GM15510 (cell line): ENCODE results near the gene DNMT1.
A peak's percentile ranks its signal among the peaks of the same experiment; 100 is the strongest.

Experiments used
- POLR2A ChIP-seq: IDR thresholded peaks from 3 replicates; pipeline ENCODE4 v1.6.1; 2011; ENCODE audit warnings: borderline replicate concordance; ENCODE audit not compliant: insufficient read length; ENCODE audit errors: extremely low read depth

Gene DNMT1

DNA sequence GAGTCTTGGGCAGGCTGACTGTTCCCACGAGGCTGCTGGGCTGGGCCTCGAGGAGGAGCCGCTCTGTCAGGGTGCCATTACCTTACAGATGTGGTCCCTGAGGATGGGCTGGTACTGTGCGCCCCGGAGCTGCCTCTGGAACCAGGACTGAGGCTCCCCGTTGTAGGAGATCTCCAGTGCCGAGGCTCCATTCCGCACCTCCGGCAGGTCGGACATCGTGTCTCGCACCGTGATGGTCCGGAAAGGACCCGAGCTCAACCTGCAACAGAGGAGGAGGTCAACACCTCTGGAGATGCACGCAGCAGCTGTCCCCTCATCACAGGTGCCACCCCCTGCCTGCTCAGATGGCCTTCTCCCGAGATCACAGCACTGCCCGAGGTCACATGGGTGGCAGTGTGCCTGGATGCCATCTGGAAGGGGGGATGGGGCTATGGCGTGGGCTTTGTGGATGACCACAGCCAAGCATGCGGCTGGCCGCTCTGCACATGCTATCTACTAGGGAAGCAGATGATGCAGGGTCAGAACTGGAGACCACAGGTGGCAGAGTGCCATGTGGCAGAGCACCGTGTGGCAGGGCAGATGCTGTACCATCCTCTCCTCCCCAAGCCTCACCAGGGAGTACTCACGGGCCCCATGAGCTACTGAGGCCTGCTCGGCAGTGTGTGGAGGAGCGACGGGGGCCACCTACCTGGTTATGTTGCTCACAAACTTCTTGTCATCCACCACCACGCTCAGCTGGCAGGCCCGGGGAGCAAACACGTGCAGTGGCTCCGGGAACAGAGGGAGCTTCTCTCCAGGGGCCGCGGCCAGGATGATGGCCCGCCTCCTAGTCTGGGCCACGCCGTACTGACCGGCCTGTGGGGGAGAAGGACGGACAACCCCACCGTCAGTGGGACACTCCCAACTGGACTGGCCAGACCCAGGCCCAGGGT is 56.7 kb downstream of the DNMT1 start:
- no peak for TF ChIP-seq POLR2A

DNA sequence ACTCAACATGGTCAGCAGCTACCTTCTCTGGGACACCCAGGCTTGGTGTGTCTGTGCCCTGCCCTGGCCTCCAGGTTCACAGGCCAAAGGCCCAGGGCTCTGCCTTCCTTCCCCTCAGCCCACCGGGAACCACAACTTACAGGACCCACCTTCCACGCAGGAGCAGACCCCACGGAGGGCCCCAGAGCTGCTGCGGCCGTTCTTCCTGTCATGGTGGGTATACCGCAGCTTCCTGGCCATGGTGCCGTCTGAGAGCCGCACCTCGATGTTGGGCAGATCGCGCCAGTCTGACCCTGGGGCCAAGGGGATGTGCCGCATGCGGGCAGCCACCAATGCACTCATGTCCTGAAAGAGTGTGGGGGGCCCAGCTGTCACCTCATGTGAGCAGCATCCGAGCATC is 57.8 kb downstream of the DNMT1 start:
- no peak for TF ChIP-seq POLR2A

DNA sequence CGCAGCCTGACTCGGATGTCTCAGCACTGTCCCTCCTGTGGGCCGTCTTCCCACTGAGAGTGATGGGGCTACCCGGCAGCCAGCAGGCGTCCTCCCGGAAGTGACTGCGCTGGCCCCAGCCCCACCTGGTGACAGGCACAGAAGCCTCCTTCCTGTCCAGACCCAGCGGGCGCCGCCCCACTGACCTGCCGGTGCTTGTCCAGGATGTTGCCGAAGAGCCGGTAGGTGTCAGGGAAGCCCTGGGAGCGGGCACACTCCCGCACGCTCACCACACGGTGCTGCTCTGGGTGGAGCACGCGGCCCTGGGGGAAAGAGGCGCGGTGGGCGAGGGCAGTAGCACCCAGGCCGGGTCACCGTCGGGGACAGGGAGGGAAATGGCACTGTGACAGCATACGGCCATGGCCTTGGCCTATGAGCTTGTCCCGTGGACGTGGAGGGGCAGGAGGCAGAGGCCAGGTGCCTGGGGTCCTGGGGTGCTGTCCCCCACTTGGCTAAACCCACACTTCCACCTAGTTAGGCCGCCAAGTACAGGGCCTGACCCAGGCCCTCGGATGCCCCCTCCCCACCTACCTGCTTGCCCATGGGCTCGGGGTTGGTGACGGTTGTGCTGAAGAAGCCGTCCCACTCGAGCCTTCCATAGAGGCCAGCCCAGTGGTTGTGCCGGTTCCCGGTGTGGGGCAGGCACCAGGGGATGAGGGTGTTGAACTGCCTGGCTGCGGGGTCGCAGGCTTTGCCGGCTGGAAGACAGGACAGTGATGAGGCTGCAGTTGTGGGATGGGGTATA is 59.0 kb downstream of the DNMT1 start:
- no peak for TF ChIP-seq POLR2A

DNA sequence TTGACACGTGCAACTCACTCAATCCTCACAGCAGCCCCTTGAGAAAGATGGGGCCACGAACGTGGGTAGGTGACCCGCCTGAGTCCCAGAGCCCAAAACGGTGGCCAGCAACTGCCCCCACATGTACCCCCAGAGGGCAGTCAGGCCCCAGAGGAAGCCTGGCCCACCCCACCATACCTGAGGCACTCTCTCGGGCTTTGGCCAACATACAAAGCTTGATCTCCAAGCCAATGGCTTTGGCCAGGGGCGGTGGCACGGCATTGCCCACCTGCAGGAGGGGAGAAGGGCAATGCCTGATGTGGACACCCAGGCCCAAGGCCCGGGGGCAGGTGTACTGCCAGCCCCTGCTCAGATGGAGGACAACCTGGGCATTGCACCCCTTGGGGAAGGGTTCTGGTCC is 60.7 kb downstream of the DNMT1 start:
- no peak for TF ChIP-seq POLR2A

DNA sequence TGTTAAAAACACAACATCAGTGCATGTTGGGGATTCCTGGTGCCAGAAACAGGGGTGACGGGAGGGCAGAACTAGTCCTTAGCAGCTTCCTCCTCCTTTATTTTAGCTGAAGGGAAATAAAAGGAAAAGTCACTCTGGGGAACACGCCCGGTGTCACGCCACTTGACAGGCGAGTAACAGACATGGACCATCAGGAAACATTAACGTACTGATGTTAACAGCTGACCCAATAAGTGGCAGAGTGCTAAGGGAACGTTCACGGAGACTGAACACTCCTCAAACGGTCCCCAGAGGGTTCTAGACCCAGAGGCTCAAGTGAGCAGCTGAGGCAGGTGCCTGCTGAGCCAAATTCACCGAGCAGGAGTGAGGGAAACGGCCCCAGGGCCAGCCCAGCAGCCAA is 61.2 kb downstream of the DNMT1 start:
- no peak for TF ChIP-seq POLR2A

DNA sequence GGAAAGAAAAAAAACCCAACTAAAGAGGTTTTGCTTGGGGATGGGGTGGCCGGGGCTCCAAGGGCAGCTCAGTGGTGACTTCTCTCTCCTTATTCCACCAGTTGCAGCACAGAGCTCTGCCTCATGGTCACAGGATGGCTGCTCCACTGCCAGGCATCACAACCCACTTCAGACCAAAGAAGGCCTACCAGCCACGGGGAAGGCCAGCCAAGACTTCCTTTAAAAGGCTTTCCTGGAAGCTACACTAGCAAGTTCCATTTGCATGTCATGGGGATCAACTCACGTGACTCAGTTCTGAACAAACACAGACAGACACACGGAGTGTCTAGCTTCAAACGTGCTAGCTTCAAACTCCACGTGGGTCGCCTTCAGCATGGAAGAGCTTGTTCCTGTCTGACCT is 61.8 kb downstream of the DNMT1 start:
- no peak for TF ChIP-seq POLR2A

DNA sequence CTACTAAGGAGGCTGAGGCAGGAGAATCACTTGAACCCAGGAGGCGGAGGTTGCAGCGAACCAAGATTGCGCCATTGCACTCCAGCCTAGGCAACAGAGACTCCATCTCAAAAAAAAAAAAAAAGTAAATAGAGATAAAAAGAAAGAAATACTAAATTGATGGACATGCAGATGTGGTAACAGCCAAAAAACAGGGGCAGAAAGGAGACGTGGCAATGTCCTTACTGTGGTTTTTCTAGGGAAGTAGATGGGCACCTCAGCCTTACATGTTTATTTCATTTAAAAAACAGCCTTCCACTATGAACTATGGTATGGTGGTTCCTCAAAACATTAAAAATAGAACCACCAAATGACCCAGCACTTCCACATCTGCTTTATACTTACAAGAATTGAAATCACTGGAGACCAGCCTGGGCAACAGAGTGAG is 68.5 kb downstream of the DNMT1 start:
- no peak for TF ChIP-seq POLR2A

DNA sequence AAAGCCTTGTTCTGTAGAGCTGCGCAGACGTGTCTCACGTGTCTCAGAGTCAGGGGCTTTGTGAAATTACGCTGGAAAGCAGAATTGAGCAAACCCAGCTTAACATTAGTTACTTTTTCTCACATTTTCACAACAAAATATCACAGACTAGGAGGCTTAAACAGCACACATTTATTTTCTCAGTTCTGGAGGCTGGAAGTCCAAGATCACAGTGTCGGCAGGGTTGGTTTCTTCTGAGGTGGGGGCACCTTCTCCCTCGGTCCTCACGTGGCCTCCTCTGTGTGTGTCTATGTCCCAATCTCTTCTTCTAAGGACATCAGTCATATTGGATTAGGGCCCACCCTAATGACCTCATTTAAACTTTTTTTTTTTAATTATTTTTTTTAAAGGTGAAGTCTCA is 70.3 kb downstream of the DNMT1 start:
- TF ChIP-seq POLR2A, result no peak

DNA sequence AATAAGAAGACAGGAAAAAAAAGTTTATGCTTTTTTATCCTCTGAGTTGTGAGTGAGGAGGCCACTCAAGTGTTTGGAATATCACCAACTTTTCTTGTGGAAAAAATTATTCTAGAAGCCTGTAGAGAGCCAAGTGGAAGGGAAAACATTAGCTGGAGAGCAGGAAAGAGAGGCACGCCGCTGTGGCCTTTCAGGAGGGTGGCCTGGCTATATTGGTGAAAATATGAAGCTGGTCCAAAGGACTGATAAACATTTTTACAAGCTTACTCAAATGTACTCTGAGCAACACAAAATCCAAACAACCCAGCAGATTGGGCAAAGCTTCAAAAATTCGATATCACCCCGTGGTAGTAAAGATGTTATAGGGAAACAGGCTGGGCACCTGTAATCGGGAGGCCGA is 72.7 kb downstream of the DNMT1 start:
- TF ChIP-seq POLR2A, result no peak

DNA sequence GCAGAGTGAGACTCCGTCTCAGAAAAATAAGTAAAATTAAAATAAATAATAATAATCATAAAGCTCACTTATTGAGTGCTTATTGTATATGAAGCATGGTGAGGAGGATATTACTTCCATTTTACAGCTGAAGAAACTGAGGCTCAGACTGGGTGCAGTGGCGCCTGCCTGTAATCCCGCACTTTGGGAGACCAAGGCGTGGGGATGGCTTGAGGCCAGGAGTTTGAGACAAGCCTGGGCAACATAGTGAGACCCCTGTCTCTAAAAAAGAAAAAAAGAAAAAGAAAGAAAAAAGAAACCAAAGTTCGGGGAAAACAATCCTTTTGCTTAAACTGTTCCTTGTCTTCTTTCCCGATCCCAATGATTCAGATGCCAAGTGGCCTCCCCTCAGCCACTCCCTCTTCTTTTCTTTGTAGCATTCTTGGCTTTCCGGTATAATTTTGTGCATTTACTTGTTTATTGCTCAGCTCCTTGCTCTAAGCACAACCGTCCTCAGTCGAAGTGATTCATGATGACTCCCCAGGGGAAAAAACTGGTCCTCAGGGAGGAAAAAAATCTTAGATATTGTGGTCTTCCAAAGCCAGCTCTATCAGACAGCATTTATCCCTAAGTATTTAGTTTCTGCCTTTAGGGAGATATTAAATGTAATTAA is 74.1 kb downstream of the DNMT1 start:
- TF ChIP-seq POLR2A, result no peak

DNA sequence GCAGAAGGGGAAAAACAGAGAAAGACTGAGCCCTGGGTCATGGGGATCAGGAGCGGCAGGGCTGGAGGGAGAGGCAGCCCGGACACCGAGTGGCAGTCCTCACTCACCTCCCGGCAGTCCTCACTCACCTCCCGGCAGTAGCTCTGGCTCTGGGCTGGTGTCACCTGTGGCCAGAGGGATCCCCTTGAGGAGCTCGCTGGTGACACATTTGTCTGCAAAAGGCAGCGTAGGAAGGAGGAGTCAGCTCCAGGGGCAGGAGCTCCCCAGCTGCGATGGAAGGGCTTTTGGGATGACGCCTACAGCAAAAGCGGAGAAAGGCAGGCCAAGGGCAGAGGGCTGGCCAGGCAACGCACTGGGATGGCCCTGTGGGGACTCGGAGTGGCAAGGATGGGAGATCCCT is 75.8 kb downstream of the DNMT1 start:
- TF ChIP-seq POLR2A, result no peak

DNA sequence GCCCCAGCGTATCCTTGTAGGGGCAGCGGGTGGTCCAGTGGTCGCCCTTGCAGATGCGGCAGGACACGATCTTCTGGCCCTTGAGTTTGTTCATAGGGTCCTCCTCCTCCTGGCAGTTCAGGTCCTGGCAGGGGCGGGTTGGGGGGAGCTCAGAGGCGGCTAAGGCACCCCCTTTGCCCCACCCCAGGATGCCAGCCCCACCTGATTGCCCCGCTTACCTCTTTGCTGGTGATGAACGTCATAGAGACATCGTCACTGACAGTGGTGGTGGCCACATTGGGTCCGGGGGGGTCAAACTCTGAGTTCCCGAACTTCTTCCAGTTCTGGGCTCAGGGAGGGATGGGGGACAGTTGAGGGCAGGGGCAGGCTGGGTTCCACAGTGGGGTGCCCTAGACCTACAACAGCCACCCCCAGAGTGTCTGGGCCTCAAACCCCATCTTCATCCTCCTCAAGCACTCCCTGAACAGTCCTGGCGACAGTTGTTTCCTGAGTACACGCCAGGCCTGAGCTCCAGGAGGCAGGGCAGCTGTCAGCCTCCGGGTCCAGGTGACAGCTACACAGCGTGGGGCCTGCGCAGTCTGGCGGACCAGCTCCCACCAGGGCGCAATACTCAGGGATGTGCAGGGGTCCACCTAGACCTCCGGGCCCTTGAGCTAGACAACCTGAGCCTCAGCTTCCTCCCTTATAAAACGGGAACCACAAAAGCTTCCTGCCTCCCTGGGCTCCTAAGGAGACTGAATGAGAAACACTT is 77.7 kb downstream of the DNMT1 start:
- no peak for TF ChIP-seq POLR2A

DNA sequence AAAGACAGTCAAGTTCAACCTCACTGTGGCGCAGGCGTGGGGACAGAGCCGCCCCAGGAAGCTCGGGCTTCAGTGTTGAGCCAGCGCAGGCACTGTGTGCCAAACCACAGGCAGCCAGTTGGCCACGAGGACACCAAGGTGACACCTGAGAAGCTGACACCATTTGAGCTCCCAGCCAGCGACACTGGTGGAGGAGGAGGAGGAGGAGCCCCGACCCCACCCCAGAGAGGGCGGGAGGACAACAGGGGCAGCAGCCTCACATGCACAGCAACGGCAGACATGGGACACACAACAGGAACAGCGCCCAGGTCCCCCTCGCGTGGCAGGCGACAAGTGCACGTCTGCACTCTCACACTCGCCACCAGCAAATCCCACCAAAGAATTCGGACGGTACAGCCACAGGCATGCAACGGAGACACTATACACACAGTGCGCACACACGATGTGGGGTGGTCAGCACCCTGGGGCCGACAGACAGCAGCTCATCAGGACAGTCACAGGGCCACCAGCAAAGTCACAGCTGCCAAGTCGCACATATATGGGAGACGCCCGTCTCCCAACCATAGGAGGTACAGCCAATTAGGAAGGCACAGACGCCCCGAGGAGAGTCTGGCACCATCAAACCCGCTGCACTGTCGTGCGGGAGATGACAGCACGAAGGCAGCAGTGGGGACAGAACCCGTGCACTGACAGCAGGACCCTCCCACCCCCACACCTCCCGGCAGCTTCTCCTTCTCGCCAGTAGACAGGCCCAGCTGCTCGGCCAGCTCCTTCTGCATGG is 78.5 kb downstream of the DNMT1 start:
- peak; percentile 12 for TF ChIP-seq POLR2A
